Measurements from ENCODE around the gene DEFB128.
"Not testable (repeated sequence)": the region's sequence is repeated elsewhere in the genome, so short reads cannot be mapped to it uniquely, and the experiment has no call there.

DEFB128 gene

GRCh38 chr20:189611-190010 lies at the start of gene DEFB128:
TSS of gene DEFB128 (minus strand) at chr20:189711. CDS start at chr20:189623, 88 bp downstream.
- no peak for DNase-seq

- no peak for DNase-seq
Observed at GRCh38 chr20:237929-238328, 48.4 kb upstream of the DEFB128 start.

GRCh38 chr20:237489-237888 lies 48.0 kb upstream of the DEFB128 start:
- DNase-seq, result peak; percentile 55

GRCh38 chr20:235891-236290 lies 46.4 kb upstream of the DEFB128 start:
- DNase-seq, result no peak

GRCh38 chr20:227439-228105 lies 38.1 kb upstream of the DEFB128 start:
- no peak for DNase-seq

GRCh38 chr20:226958-227357 lies 37.4 kb upstream of the DEFB128 start, which contains the start of gene DEFB129:
TSS of gene DEFB129 (plus strand) at chr20:227258. CDS start at chr20:227289, 31 bp downstream.
- no peak for DNase-seq

- DNase-seq, result not testable (repeated sequence)
Observed at GRCh38 chr20:225879-226278, 36.4 kb upstream of the DEFB128 start.

- DNase-seq, result no peak
Observed at GRCh38 chr20:221258-221830, 31.8 kb upstream of the DEFB128 start.

- no peak for DNase-seq
Observed at GRCh38 chr20:219290-220115, 30.0 kb upstream of the DEFB128 start.

- DNase-seq, result no peak
Observed at GRCh38 chr20:217266-217665, 27.8 kb upstream of the DEFB128 start.

- no peak for DNase-seq
Observed at GRCh38 chr20:215796-216195, 26.3 kb upstream of the DEFB128 start.

GRCh38 chr20:214383-214782 lies 24.9 kb upstream of the DEFB128 start:
- no peak for DNase-seq

GRCh38 chr20:210809-211502 lies 21.4 kb upstream of the DEFB128 start:
- no peak for DNase-seq

GRCh38 chr20:208942-209566 lies 19.5 kb upstream of the DEFB128 start:
- DNase-seq, result peak; percentile 7

- not testable (repeated sequence) for DNase-seq
Observed at GRCh38 chr20:203630-204029, 14.1 kb upstream of the DEFB128 start.

GRCh38 chr20:199996-200395 lies 10.5 kb upstream of the DEFB128 start:
- DNase-seq, result no peak

- DNase-seq, result no peak
Observed at GRCh38 chr20:198225-198624, 8.7 kb upstream of the DEFB128 start.

- no peak for DNase-seq
Observed at GRCh38 chr20:187733-188132, 1.8 kb downstream of the DEFB128 start.

GRCh38 chr20:184288-184687 lies 5.2 kb downstream of the DEFB128 start:
- DNase-seq, result no peak

GRCh38 chr20:168876-169275 lies 20.6 kb downstream of the DEFB128 start:
- no peak for DNase-seq

GRCh38 chr20:164618-165017 lies 24.9 kb downstream of the DEFB128 start:
- no peak for DNase-seq

- no peak for DNase-seq
Observed at GRCh38 chr20:157154-157553, 32.4 kb downstream of the DEFB128 start, which contains the start of gene DEFB127. TSS of gene DEFB127 (plus strand) at chr20:157454. CDS start at chr20:157545, 91 bp downstream.

GRCh38 chr20:152131-152530 lies 37.4 kb downstream of the DEFB128 start:
- DNase-seq, result no peak

Measured in stimulated activated CD4-positive, alpha-beta T cell treated with anti-CD3 and anti-CD28 coated beads, Interleukin-15, amount 100 ng/mL, for 24 hours (primary cell).